H1 (cell line): ENCODE results near the gene RING1. TPM values are rescaled to one million over a fixed set of nuclear protein-coding genes. Genes with fewer than 3 reads are reported as not detected.

Source experiments
- CTCF ChIA-PET: fragments of 300-600 bp; sonication (Branson Sonifier 250); formaldehyde crosslinking; loops from one replicate; lab custom pipeline; 2021; ENCODE audit not compliant: partially characterized antibody; lab: Charles Lee
- POLR2A ChIA-PET: fragments of 300-600 bp; sonication (Branson Sonifier 250); formaldehyde crosslinking; loops from one replicate; lab custom pipeline; 2021; ENCODE audit warnings: inconsistent platforms; ENCODE audit not compliant: partially characterized antibody; lab: Charles Lee
- DNase-seq, 2 experiments: peaks; one replicate each; pipeline versions ENCODE4 v3.0.0 to v3.0.0-alpha.2; 2010 to 2022; ENCODE audit warnings: low spot score in 2 of 2, low read depth in 1 of 2, mixed read lengths in 1 of 2
- FAIRE-seq: peaks from 2 replicates; lab custom pipeline; 2011; peaks lifted over from hg19 to GRCh38; lab: Jason Lieb, UNC
- H2AFZ ChIP-seq: 2 replicates; pipeline ENCODE4 v1.8.1; 2012; ENCODE audit warnings: low read length, inconsistent platforms
- H2AK5ac ChIP-seq: 2 replicates; pipeline ENCODE4 v1.6.1; 2013; ENCODE audit warnings: low read depth, low read length
- H2BK120ac ChIP-seq: replicated peaks from 2 replicates; pipeline ENCODE3; 2013; ENCODE audit warnings: low read depth, low read length, inconsistent platforms
- H2BK12ac ChIP-seq: 2 replicates; pipeline ENCODE4 v1.6.1; 2013; ENCODE audit warnings: low read depth, low read length
- H2BK15ac ChIP-seq: 2 replicates; pipeline ENCODE4 v1.6.1; 2013; ENCODE audit warnings: low read length
- H2BK20ac ChIP-seq: 2 replicates; pipeline ENCODE4 v1.6.1; 2013; ENCODE audit warnings: low read length
- H2BK5ac ChIP-seq: 2 replicates; pipeline ENCODE4 v1.6.1; 2013; ENCODE audit warnings: low read depth, low read length
- H3K14ac ChIP-seq: 2 replicates; pipeline ENCODE4 v1.6.1; 2013; ENCODE audit warnings: inconsistent platforms; ENCODE audit not compliant: insufficient read length
- H3K18ac ChIP-seq: 2 replicates; pipeline ENCODE4 v1.6.1; 2013; ENCODE audit warnings: low read length; ENCODE audit errors: extremely low read depth
- H3K23ac ChIP-seq: 2 replicates; pipeline ENCODE4 v1.6.1; 2013; ENCODE audit warnings: inconsistent platforms; ENCODE audit not compliant: insufficient read length
- H3K23me2 ChIP-seq: 2 replicates; pipeline ENCODE4 v1.6.1; 2013; ENCODE audit warnings: low read depth, low read length
- H3K27ac ChIP-seq: 2 replicates; pipeline ENCODE4 v1.6.1; 2011; ENCODE audit warnings: low read depth, low read length, inconsistent platforms
- H3K27me3 ChIP-seq, 4 experiments: replicated peaks in 1 of 4; 1 replicate in 1 of 4; 2 replicates in 3 of 4; pipeline versions ENCODE4 v1.6.1 to v1.8.1; 2011 to 2013; ENCODE audit warnings: low read length in 3 of 4, mild to moderate bottlenecking in 3 of 4, inconsistent platforms in 2 of 4, mixed read lengths in 2 of 4, moderate library complexity in 1 of 4; ENCODE audit not compliant: control insufficient read depth in 3 of 4, insufficient read depth in 3 of 4; ENCODE audit errors: extremely low read depth in 1 of 4
- H3K36me3 ChIP-seq, 4 experiments: 2 replicates each; pipeline versions ENCODE4 v1.6.1 to v1.8.1; 2011 to 2013; ENCODE audit warnings: mild to moderate bottlenecking in 4 of 4, low read length in 3 of 4, moderate library complexity in 2 of 4, control low read depth in 1 of 4, inconsistent platforms in 1 of 4; ENCODE audit not compliant: insufficient read depth in 4 of 4, control insufficient read depth in 2 of 4
- H3K4ac ChIP-seq: replicated peaks from 2 replicates; pipeline ENCODE3; 2013; ENCODE audit warnings: low read length, low read depth, mixed read lengths, inconsistent platforms; ENCODE audit not compliant: insufficient read length
- H3K4me1 ChIP-seq, 4 experiments: replicated peaks in 1 of 4; 1 replicate in 1 of 4; 2 replicates in 3 of 4; pipeline versions ENCODE4 v1.6.1 to v1.8.1; 2011 to 2013; ENCODE audit warnings: low read length in 3 of 4, inconsistent platforms in 2 of 4, mixed read lengths in 1 of 4; ENCODE audit not compliant: insufficient read depth in 4 of 4, control insufficient read depth in 3 of 4
- H3K4me2 ChIP-seq, 2 experiments: 2 replicates each; pipeline versions ENCODE4 v1.6.1 to v1.8.1; 2011 to 2013; ENCODE audit warnings: low read depth in 2 of 2, low read length in 2 of 2, control low read depth in 1 of 2, inconsistent platforms in 1 of 2, mild to moderate bottlenecking in 1 of 2; ENCODE audit not compliant: insufficient read depth in 1 of 2
- H3K4me3 ChIP-seq, 4 experiments: fragments of 200-600, 300-600 bp in 1 of 4; sonication (generic), shearing (Covaris generic), sonication (Bioruptor Twin) in 1 of 4; 2 replicates each; pipeline versions ENCODE4 v1.5.1 to v1.8.1; 2011 to 2016; ENCODE audit warnings: low read length in 4 of 4, low read depth in 3 of 4, control low read depth in 2 of 4, inconsistent platforms in 2 of 4, mild to moderate bottlenecking in 2 of 4, mixed read lengths in 1 of 4, moderate library complexity in 1 of 4; ENCODE audit not compliant: insufficient read depth in 2 of 4; ENCODE audit errors: extremely low read depth in 1 of 4
- H3K56ac ChIP-seq: replicated peaks from 2 replicates; pipeline ENCODE3; 2013; ENCODE audit warnings: low read depth, mild to moderate bottlenecking, mixed read lengths, low read length, inconsistent platforms; ENCODE audit not compliant: insufficient read length
- H3K79me1 ChIP-seq: 2 replicates; pipeline ENCODE4 v1.6.1; 2013; ENCODE audit warnings: low read depth, low read length, control low read depth
- H3K79me2 ChIP-seq, 2 experiments: 2 replicates each; pipeline versions ENCODE4 v1.6.1 to v1.8.1; 2012 to 2013; ENCODE audit warnings: low read length in 2 of 2, mild to moderate bottlenecking in 2 of 2, inconsistent platforms in 1 of 2; ENCODE audit not compliant: insufficient read depth in 2 of 2, control insufficient read depth in 1 of 2
- H3K9ac ChIP-seq, 4 experiments: replicated peaks in 1 of 4; 1 replicate in 1 of 4; 2 replicates in 3 of 4; pipeline versions ENCODE4 v1.6.1 to v1.8.1; 2011 to 2013; ENCODE audit warnings: low read depth in 3 of 4, low read length in 3 of 4, control low read depth in 2 of 4, mild to moderate bottlenecking in 2 of 4, moderate library complexity in 2 of 4, inconsistent platforms in 1 of 4; ENCODE audit errors: extremely low read depth in 1 of 4
- H3K9me3 ChIP-seq, 2 experiments: 2 replicates each; pipeline versions ENCODE4 v1.6.1 to v1.8.1; 2012 to 2013; ENCODE audit warnings: mild to moderate bottlenecking in 2 of 2, moderate library complexity in 2 of 2, control low read depth in 1 of 2, inconsistent platforms in 1 of 2, low read depth in 1 of 2, low read length in 1 of 2, mixed read lengths in 1 of 2; ENCODE audit not compliant: insufficient read depth in 2 of 2
- H4K20me1 ChIP-seq, 2 experiments: replicated peaks in 1 of 2; 2 replicates each; pipeline versions ENCODE3 to v1.8.1; 2011 to 2013; ENCODE audit warnings: inconsistent platforms in 2 of 2, low read length in 2 of 2, mild to moderate bottlenecking in 1 of 2; ENCODE audit not compliant: insufficient read depth in 2 of 2, control insufficient read depth in 1 of 2
- H4K5ac ChIP-seq: 2 replicates; pipeline ENCODE4 v1.6.1; 2013; ENCODE audit warnings: low read length, low read depth, mixed read lengths, inconsistent platforms; ENCODE audit not compliant: insufficient read length
- H4K8ac ChIP-seq: 2 replicates; pipeline ENCODE4 v1.8.0; 2013; ENCODE audit warnings: mild to moderate bottlenecking, moderate library complexity, low read length, inconsistent platforms; ENCODE audit not compliant: insufficient read depth; ENCODE audit errors: extremely low read depth
- H4K91ac ChIP-seq: replicated peaks from 2 replicates; pipeline ENCODE3; 2013; ENCODE audit warnings: low read length, mixed read lengths, inconsistent platforms; ENCODE audit not compliant: insufficient read length
- KDM4A ChIP-seq: IDR thresholded peaks from one replicate; pipeline ENCODE4 v1.7.1; 2012; ENCODE audit warnings: low read depth, mild to moderate bottlenecking, moderate library complexity, low read length, inconsistent platforms; ENCODE audit not compliant: severe bottlenecking
- POLR2AphosphoS5 ChIP-seq: IDR thresholded peaks from 2 replicates; pipeline ENCODE4 v1.6.1; 2011; ENCODE audit warnings: low read depth, low read length
- POU5F1 ChIP-seq: IDR thresholded peaks from 2 replicates; pipeline ENCODE4 v1.6.1; 2011; ENCODE audit warnings: low read depth, mild to moderate bottlenecking, low read length, moderate library complexity
- SP4 ChIP-seq: IDR thresholded peaks from 2 replicates; pipeline ENCODE4 v1.6.1; 2012; ENCODE audit warnings: low read length, inconsistent platforms
- USF2 ChIP-seq: IDR thresholded peaks from 2 replicates; pipeline ENCODE4 v1.6.1; 2011; ENCODE audit warnings: low read length, improper control_type of control experiment
- polyA plus RNA-seq, 7 experiments: library from polyadenylated mRNA; depleted of rRNA in 3 of 7; stranded (reverse) in 5 of 7; unstranded in 2 of 7; fragments of >200 nt in 5 of 7; fragments of 200-250 nt in 2 of 7; gene quantifications; 1 replicate in 5 of 7; 2 replicates in 1 of 7; 4 replicates in 1 of 7; pipeline versions ENCODE4 v1.2.1 to v1.2.3, GENCODE V29; 2011 to 2013; ENCODE audit warnings: missing spikeins in 2 of 7, mixed read lengths in 2 of 7
- total RNA-seq: library from RNA; stranded (reverse); fragmentation: NEBNext Ultra II Directional; extraction: Animal tissue kit (Norgen Biotek cat#: 25700); gene quantifications from 2 replicates; pipeline ENCODE4 v1.2.1, GENCODE V29; 2021

Gene RING1
- total and polyA plus RNA-seq, 2 of the 8 experiments (the other 6 are each of a cell fraction or from before 2014, with no cell fraction given), result 16.4 to 26.0 TPM

- Histone ChIP-seq H3K9me3 (no peaks in the 10 kb centered on the region), H3K23ac (no peak overlapping the region), H2BK5ac (no peak overlapping the region), H4K8ac (no peak overlapping the region), H3K18ac (no peak overlapping the region), H3K79me2 (no peaks in the 10 kb centered on the region), H2BK20ac (no peak overlapping the region), H2AK5ac (no peak overlapping the region), H3K23me2 (peaks cover 9% of the 10 kb centered on the region; the same call in 1 of the 2 replicates), H4K91ac (no peak overlapping the region), H4K20me1 (no peaks in the 10 kb centered on the region), H3K36me3 (peaks cover 0 to 2% (median 0%) of the 10 kb centered on the region in 4 experiments; a peak in 1 of 8 replicates), H2BK12ac (no peak overlapping the region), H3K27me3 (peaks cover 0 to 10% (median 5%) of the 10 kb centered on the region in 4 experiments; a peak in 3 of 7 replicates), H3K4ac (no peak overlapping the region), H3K56ac (no peak overlapping the region), H3K14ac (no peak overlapping the region), H3K79me1 (no peaks in the 10 kb centered on the region), H3K4me3 (no peak overlapping the region), H3K4me2 (no peak overlapping the region), H3K4me1 (peaks cover 0 to 10% (median 7%) of the 10 kb centered on the region in 4 experiments; a peak in 4 of 7 replicates), H3K9ac (no peak overlapping the region), H3K27ac (no peak overlapping the region), H2AFZ (no peak overlapping the region), H2BK120ac (no peak overlapping the region), H2BK15ac (no peak overlapping the region), H4K5ac (no peak overlapping the region)
- POLR2A ChIA-PET, result interaction anchor here (0.7 to 3.9 kb wide), 3 partner anchors 18 to 209 kb away, joined by 3 to 25 read pairs (median 3); partner anchors contain the start of genes RPS18 and VPS52
- DNase-seq (no peak), FAIRE-seq (no peak)
- CTCF ChIA-PET, result interaction anchor here (7.9 kb wide), 1 partner anchor 17 kb away, joined by 107 read pairs; no protein-coding TSS in a partner anchor
- TF ChIP-seq KDM4A (no peak), SP4 (no peak), POLR2AphosphoS5 (no peak), USF2 (no peak), POU5F1 (no peak)
Measured at GRCh38 chr6:33252759-33253158, 44.5 kb downstream of the RING1 start.
